HEK293 (cell line): ENCODE results near the gene NOXO1.

ENCODE experiments used
- IKZF3 ChIP-seq: fragments of 450-650 bp; IDR thresholded peaks from 2 replicates; pipeline ENCODE4 v1.5.0; 2018; ENCODE audit warnings: missing biosample characterization, mild to moderate bottlenecking, missing genetic modification characterization, moderate library complexity
- KLF1 ChIP-seq: fragments of 450-650 bp; formaldehyde crosslinking; IDR thresholded peaks from 2 replicates; pipeline ENCODE4 v1.5.1; 2016; ENCODE audit warnings: missing biosample characterization, missing genetic modification characterization
- KLF16 ChIP-seq: fragments of 450-650 bp; formaldehyde crosslinking; IDR thresholded peaks from 2 replicates; pipeline ENCODE4 v1.5.1; 2017; ENCODE audit warnings: missing biosample characterization, missing genetic modification characterization
- SCRT1 ChIP-seq: fragments of 450-650 bp; formaldehyde crosslinking; IDR thresholded peaks from 2 replicates; pipeline ENCODE4 v1.5.1; 2016; ENCODE audit warnings: missing biosample characterization, missing genetic modification characterization, borderline replicate concordance
- SCRT2 ChIP-seq: fragments of 450-650 bp; formaldehyde crosslinking; IDR thresholded peaks from 2 replicates; pipeline ENCODE4 v1.5.1; 2016; ENCODE audit warnings: missing biosample characterization, missing genetic modification characterization
- SP2 ChIP-seq: fragments of 450-650 bp; formaldehyde crosslinking; IDR thresholded peaks from 2 replicates; pipeline ENCODE4 v1.5.1; 2016; ENCODE audit warnings: missing biosample characterization, missing genetic modification characterization
- ZBTB20 ChIP-seq: fragments of 450-650 bp; formaldehyde crosslinking; IDR thresholded peaks from 2 replicates; pipeline ENCODE4 v1.5.1; 2016; ENCODE audit warnings: missing biosample characterization, missing genetic modification characterization
- ZBTB8A ChIP-seq: fragments of 450-650 bp; formaldehyde crosslinking; IDR thresholded peaks from 2 replicates; pipeline ENCODE4 v1.5.1; 2016; ENCODE audit warnings: missing biosample characterization, missing genetic modification characterization
- ZFHX2 ChIP-seq: fragments of 450-650 bp; formaldehyde crosslinking; conservative IDR thresholded peaks from 2 replicates; pipeline ENCODE4 v1.5.1; 2016; ENCODE audit warnings: missing biosample characterization, missing genetic modification characterization
- ZFP3 ChIP-seq: fragments of 450-650 bp; formaldehyde crosslinking; IDR thresholded peaks from 2 replicates; pipeline ENCODE4 v1.5.1; 2016; ENCODE audit warnings: low read depth, missing biosample characterization, missing genetic modification characterization
- ZNF10 ChIP-seq: fragments of 450-650 bp; formaldehyde crosslinking; IDR thresholded peaks from 2 replicates; pipeline ENCODE4 v1.5.1; 2017; ENCODE audit warnings: missing biosample characterization, missing genetic modification characterization
- ZNF138 ChIP-seq: fragments of 450-650 bp; formaldehyde crosslinking; IDR thresholded peaks from 2 replicates; pipeline ENCODE4 v1.5.1; 2016; ENCODE audit warnings: missing biosample characterization, missing genetic modification characterization, borderline replicate concordance
- ZNF654 ChIP-seq: fragments of 450-650 bp; formaldehyde crosslinking; IDR thresholded peaks from 2 replicates; pipeline ENCODE4 v1.5.1; 2016; ENCODE audit warnings: low read depth, missing biosample characterization, missing genetic modification characterization
- ZNF777 ChIP-seq: fragments of 450-650 bp; formaldehyde crosslinking; IDR thresholded peaks from 2 replicates; pipeline ENCODE4 v1.5.1; 2017; ENCODE audit warnings: missing biosample characterization, missing genetic modification characterization, borderline replicate concordance
- ZNF785 ChIP-seq: fragments of 450-650 bp; formaldehyde crosslinking; IDR thresholded peaks from 2 replicates; pipeline ENCODE4 v1.5.1; 2016; ENCODE audit warnings: missing biosample characterization, missing genetic modification characterization
- ZNF837 ChIP-seq: fragments of 450-650 bp; formaldehyde crosslinking; IDR thresholded peaks from 2 replicates; pipeline ENCODE4 v1.5.1; 2016; ENCODE audit warnings: missing biosample characterization, missing genetic modification characterization
- ZNF843 ChIP-seq: fragments of 450-650 bp; formaldehyde crosslinking; IDR thresholded peaks from 2 replicates; pipeline ENCODE4 v1.5.1; 2016; ENCODE audit warnings: missing biosample characterization, missing genetic modification characterization
- TF ChIP-seq, protein P1 (sequence below): fragments of 450-650 bp; formaldehyde crosslinking; IDR thresholded peaks from 2 replicates; pipeline ENCODE4 v1.5.1; 2016; ENCODE audit warnings: missing biosample characterization, missing genetic modification characterization, borderline replicate concordance
- TF ChIP-seq, protein P2 (sequence below): fragments of 450-650 bp; formaldehyde crosslinking; IDR thresholded peaks from 2 replicates; pipeline ENCODE4 v1.5.1; 2016; ENCODE audit warnings: missing biosample characterization, missing genetic modification characterization
- TF ChIP-seq, protein P3 (sequence below): fragments of 450-650 bp; formaldehyde crosslinking; IDR thresholded peaks from 2 replicates; pipeline ENCODE4 v1.5.1; 2017; ENCODE audit warnings: missing biosample characterization, missing genetic modification characterization
- TF ChIP-seq, protein P4 (sequence below): fragments of 450-650 bp; formaldehyde crosslinking; optimal IDR thresholded peaks from 2 replicates; pipeline ENCODE3; 2016; ENCODE audit warnings: missing biosample characterization, mild to moderate bottlenecking, missing genetic modification characterization
- TF ChIP-seq, protein P5 (sequence below): fragments of 450-650 bp; formaldehyde crosslinking; IDR thresholded peaks from 2 replicates; pipeline ENCODE4; 2016; ENCODE audit warnings: missing biosample characterization, missing genetic modification characterization
- TF ChIP-seq, protein P6 (sequence below): fragments of 450-650 bp; formaldehyde crosslinking; IDR thresholded peaks from 2 replicates; pipeline ENCODE4 v1.5.1; 2016; ENCODE audit warnings: missing biosample characterization, missing genetic modification characterization
- TF ChIP-seq, protein P7 (sequence below): fragments of 450-650 bp; formaldehyde crosslinking; IDR thresholded peaks from 2 replicates; pipeline ENCODE4 v1.5.1; 2016; ENCODE audit warnings: missing biosample characterization, missing genetic modification characterization

NOXO1 gene

DNA sequence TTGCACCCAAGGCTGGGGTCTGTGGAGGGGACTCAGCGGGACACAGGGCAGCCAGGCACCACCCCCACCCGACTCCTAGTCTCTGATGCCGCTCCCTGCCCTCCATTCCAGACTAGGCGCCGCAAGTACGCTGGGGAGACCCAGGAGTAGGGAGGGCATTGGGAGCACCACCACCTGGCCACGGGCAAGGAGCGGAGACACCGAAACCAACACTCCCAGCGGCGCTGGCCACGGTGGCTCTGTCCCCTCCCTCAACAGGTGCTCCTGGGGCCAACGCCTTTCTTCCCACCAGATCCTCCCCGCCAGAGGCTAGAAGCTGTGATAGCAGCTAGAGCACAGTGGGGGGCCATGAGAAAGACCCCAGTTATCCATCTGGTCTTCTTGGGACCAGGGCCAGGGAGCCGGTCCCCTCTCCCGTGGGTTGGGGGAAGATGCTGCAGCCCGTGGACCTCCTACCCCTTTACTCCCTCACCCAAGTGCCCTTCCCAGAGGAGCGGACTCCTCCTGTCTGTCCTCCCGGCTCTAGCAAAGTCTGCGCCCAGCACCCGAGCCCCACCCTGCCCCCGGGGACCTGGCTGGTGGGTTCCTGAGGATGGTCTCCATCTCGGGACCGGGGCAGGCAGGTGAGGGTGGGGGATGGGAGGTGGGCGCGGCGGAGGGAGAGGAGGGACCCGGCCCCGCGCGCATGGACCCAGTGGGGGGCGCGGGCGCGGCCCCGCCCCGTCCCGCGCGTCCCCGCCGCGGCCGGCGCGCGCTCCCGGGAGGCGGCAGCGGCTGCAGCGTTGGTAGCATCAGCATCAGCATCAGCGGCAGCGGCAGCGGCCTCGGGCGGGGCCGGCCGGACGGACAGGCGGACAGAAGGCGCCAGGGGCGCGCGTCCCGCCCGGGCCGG is 8.2 kb upstream of the NOXO1 start, which contains the start of gene SYNGR3 (continued):
- TF ChIP-seq, protein P1, sequence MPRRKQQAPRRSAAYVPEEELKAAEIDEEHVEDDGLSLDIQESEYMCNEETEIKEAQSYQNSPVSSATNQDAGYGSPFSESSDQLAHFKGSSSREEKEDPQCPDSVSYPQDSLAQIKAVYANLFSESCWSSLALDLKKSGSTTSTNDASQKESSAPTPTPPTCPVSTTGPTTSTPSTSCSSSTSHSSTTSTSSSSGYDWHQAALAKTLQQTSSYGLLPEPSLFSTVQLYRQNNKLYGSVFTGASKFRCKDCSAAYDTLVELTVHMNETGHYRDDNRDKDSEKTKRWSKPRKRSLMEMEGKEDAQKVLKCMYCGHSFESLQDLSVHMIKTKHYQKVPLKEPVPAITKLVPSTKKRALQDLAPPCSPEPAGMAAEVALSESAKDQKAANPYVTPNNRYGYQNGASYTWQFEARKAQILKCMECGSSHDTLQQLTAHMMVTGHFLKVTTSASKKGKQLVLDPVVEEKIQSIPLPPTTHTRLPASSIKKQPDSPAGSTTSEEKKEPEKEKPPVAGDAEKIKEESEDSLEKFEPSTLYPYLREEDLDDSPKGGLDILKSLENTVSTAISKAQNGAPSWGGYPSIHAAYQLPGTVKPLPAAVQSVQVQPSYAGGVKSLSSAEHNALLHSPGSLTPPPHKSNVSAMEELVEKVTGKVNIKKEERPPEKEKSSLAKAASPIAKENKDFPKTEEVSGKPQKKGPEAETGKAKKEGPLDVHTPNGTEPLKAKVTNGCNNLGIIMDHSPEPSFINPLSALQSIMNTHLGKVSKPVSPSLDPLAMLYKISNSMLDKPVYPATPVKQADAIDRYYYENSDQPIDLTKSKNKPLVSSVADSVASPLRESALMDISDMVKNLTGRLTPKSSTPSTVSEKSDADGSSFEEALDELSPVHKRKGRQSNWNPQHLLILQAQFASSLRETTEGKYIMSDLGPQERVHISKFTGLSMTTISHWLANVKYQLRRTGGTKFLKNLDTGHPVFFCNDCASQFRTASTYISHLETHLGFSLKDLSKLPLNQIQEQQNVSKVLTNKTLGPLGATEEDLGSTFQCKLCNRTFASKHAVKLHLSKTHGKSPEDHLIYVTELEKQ: no peak
- TF ChIP-seq, protein P2, sequence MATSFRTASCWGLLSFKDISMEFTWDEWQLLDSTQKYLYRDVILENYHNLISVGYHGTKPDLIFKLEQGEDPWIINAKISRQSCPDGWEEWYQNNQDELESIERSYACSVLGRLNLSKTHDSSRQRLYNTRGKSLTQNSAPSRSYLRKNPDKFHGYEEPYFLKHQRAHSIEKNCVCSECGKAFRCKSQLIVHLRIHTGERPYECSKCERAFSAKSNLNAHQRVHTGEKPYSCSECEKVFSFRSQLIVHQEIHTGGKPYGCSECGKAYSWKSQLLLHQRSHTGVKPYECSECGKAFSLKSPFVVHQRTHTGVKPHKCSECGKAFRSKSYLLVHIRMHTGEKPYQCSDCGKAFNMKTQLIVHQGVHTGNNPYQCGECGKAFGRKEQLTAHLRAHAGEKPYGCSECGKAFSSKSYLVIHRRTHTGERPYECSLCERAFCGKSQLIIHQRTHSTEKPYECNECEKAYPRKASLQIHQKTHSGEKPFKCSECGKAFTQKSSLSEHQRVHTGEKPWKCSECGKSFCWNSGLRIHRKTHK (tag by site-specific recombination): no peak
- TF ChIP-seq ZBTB20: peak; percentile 14; the same call in 1 of the 2 replicates
- TF ChIP-seq ZNF654 (tag by site-specific recombination): no peak
- TF ChIP-seq ZFHX2 (tag by site-specific recombination): peak; percentile 31
- 0 out of 2 replicates have a peak, but pooled peaks have one; percentile 22 for TF ChIP-seq ZBTB8A (tag by site-specific recombination)
- TF ChIP-seq, protein P3, sequence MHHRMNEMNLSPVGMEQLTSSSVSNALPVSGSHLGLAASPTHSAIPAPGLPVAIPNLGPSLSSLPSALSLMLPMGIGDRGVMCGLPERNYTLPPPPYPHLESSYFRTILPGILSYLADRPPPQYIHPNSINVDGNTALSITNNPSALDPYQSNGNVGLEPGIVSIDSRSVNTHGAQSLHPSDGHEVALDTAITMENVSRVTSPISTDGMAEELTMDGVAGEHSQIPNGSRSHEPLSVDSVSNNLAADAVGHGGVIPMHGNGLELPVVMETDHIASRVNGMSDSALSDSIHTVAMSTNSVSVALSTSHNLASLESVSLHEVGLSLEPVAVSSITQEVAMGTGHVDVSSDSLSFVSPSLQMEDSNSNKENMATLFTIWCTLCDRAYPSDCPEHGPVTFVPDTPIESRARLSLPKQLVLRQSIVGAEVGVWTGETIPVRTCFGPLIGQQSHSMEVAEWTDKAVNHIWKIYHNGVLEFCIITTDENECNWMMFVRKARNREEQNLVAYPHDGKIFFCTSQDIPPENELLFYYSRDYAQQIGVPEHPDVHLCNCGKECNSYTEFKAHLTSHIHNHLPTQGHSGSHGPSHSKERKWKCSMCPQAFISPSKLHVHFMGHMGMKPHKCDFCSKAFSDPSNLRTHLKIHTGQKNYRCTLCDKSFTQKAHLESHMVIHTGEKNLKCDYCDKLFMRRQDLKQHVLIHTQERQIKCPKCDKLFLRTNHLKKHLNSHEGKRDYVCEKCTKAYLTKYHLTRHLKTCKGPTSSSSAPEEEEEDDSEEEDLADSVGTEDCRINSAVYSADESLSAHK (tag by site-specific recombination): no peak
- no peak for TF ChIP-seq IKZF3 (tag by site-specific recombination)
- TF ChIP-seq, protein P4, sequence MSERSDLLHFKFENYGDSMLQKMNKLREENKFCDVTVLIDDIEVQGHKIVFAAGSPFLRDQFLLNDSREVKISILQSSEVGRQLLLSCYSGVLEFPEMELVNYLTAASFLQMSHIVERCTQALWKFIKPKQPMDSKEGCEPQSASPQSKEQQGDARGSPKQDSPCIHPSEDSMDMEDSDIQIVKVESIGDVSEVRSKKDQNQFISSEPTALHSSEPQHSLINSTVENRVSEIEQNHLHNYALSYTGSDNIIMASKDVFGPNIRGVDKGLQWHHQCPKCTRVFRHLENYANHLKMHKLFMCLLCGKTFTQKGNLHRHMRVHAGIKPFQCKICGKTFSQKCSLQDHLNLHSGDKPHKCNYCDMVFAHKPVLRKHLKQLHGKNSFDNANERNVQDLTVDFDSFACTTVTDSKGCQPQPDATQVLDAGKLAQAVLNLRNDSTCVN (tag by site-specific recombination): peak; percentile 47
- peak; percentile 77; the same call in 1 of the 2 replicates for TF ChIP-seq KLF1 (tag by site-specific recombination)
- TF ChIP-seq, protein P5, sequence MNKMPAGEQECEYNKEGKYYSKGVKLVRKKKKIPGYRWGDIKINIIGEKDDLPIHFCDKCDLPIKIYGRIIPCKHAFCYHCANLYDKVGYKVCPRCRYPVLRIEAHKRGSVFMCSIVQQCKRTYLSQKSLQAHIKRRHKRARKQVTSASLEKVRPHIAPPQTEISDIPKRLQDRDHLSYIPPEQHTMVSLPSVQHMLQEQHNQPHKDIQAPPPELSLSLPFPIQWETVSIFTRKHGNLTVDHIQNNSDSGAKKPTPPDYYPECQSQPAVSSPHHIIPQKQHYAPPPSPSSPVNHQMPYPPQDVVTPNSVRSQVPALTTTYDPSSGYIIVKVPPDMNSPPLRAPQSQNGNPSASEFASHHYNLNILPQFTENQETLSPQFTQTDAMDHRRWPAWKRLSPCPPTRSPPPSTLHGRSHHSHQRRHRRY (tag by site-specific recombination): no peak
- TF ChIP-seq, protein P6, sequence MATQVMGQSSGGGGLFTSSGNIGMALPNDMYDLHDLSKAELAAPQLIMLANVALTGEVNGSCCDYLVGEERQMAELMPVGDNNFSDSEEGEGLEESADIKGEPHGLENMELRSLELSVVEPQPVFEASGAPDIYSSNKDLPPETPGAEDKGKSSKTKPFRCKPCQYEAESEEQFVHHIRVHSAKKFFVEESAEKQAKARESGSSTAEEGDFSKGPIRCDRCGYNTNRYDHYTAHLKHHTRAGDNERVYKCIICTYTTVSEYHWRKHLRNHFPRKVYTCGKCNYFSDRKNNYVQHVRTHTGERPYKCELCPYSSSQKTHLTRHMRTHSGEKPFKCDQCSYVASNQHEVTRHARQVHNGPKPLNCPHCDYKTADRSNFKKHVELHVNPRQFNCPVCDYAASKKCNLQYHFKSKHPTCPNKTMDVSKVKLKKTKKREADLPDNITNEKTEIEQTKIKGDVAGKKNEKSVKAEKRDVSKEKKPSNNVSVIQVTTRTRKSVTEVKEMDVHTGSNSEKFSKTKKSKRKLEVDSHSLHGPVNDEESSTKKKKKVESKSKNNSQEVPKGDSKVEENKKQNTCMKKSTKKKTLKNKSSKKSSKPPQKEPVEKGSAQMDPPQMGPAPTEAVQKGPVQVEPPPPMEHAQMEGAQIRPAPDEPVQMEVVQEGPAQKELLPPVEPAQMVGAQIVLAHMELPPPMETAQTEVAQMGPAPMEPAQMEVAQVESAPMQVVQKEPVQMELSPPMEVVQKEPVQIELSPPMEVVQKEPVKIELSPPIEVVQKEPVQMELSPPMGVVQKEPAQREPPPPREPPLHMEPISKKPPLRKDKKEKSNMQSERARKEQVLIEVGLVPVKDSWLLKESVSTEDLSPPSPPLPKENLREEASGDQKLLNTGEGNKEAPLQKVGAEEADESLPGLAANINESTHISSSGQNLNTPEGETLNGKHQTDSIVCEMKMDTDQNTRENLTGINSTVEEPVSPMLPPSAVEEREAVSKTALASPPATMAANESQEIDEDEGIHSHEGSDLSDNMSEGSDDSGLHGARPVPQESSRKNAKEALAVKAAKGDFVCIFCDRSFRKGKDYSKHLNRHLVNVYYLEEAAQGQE (tag by site-specific recombination): peak; percentile 43; the same call in 1 of the 2 replicates
- TF ChIP-seq ZNF138 (tag by site-specific recombination): no peak
- TF ChIP-seq ZNF785 (tag by site-specific recombination): no peak
- TF ChIP-seq SP2: peak; percentile 13; the same call in 1 of the 2 replicates
- no peak for TF ChIP-seq KLF16 (tag by site-specific recombination)
- TF ChIP-seq SCRT1 (tag by site-specific recombination): peak; percentile 93
- TF ChIP-seq ZNF837 (tag by site-specific recombination): no peak
- TF ChIP-seq ZNF10 (tag by site-specific recombination): peak; percentile 68; the same call in 1 of the 2 replicates
- TF ChIP-seq ZNF843 (tag by site-specific recombination): no peak
- no peak for TF ChIP-seq ZNF777 (tag by site-specific recombination)
- TF ChIP-seq ZFP3: no peak
- TF ChIP-seq, protein P7, sequence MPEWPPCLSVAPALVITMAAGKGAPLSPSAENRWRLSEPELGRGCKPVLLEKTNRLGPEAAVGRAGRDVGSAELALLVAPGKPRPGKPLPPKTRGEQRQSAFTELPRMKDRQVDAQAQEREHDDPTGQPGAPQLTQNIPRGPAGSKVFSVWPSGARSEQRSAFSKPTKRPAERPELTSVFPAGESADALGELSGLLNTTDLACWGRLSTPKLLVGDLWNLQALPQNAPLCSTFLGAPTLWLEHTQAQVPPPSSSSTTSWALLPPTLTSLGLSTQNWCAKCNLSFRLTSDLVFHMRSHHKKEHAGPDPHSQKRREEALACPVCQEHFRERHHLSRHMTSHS (tag by site-specific recombination): no peak
- peak; percentile 98 for TF ChIP-seq SCRT2
